ENCODE measurements around the gene TSHZ2.
"Not testable (repeated sequence)": the region's sequence is repeated elsewhere in the genome, so short reads cannot be mapped to it uniquely, and the experiment has no call there.

Gene TSHZ2

DNA sequence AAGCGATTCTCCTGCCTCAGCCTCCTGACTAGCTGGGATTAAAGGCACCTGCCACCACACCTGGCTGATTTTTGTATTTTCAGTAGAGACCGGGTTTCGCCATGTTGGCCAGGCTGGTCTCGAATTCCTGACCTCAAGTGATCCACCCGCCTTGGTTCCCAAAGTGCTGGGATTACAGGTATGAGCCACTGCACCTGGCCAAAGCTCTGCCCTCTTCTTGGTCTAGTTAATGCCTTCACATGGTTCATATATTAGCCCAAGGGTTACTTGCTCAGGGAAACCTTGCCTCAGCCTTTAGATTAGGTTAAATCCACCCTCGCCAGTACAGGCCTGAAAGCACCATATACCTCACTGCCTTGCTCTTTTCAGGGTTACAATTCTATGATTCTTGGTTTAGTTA lies 26.1 kb downstream of the TSHZ2 start:
- no peak for DNase-seq

GRCh38 chr20:52999040-52999439 lies 26.9 kb downstream of the TSHZ2 start:
- no peak for DNase-seq

GRCh38 chr20:53001498-53002301 lies 29.5 kb downstream of the TSHZ2 start:
- DNase-seq: no peak

GRCh38 chr20:53002786-53003185 lies 30.6 kb downstream of the TSHZ2 start:
- no peak for DNase-seq

DNA sequence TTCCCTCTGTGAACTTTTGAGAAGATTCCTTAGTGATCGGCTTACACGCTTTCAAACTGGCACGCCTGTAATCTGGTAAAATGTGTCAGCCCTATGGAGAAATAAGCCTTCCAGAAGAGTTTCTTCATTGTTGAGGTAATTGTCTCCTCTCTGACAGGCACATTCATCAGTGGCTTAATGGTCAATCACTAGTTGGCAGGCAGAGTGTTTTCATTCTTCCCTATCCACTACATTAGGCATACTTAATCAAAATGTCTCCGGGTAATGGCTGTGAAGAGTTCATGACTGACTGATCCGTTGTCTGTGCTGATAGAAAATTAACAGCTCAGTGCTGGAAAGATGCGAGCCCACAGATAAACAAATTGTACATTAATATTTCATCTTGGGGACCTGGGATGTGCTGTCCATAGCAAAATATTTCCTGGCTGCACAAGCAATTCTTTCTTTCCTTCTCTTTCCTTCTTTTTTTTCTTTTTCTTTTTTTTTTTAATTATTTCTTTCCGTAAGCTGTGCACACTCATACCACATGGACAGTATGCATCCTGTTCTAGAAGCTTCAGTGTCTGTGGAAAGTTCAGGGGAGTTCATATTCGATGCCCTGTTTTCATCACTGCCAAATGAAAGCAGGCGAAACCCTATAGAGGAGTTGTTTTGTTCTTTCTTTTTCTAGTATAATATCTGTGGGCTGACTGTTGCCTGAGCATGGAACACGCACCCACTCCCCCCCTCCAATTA lies 31.4 kb downstream of the TSHZ2 start:
- no peak for DNase-seq

- DNase-seq: no peak
Measured at GRCh38 chr20:53004267-53004813, 32.2 kb downstream of the TSHZ2 start.

- DNase-seq: no peak
Measured at GRCh38 chr20:53009979-53010735, 38.0 kb downstream of the TSHZ2 start.

- DNase-seq: no peak
Measured at GRCh38 chr20:53011640-53012039, 39.5 kb downstream of the TSHZ2 start.

DNA sequence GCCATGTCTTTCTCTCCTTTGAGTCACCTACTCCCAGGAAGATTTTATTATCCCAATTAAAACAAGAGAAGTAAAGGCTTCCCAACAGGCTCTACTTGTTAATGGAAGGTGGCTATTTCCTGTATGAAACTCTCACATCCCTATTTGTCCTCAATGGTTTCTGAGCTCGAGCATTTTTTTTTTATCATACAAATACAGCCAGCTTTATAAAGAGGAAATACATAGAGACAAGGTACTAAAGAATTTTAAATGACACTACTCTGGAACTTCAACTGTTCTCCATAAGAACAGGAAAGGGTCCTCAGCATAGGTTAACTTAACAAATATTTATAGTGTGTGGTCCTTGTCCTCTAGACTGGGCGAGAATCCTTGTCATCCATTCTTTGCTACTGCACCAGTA lies 41.0 kb downstream of the TSHZ2 start:
- no peak for DNase-seq

- DNase-seq: no peak
Measured at GRCh38 chr20:53013847-53014246, 41.7 kb downstream of the TSHZ2 start.

DNA sequence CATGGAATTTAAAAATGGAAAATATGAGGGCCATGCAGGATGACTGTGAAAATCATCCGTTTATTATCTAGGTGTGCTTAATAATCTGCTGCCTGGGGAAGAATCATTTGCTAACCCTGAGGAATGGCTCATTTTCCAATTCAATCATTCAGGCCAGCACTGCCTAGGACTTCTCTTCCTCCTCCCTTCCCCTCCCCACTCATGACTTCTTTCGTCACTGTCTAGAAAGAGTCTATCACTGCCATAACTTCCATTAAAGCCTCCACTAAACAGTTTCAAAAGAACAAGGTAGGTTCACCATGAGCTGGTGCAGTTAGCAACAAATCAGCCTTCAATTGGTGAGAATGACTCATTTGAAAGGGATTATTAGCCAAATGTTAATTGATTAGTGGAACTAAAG lies 43.9 kb downstream of the TSHZ2 start:
- DNase-seq: no peak

GRCh38 chr20:53016534-53017042 lies 44.4 kb downstream of the TSHZ2 start:
- no peak for DNase-seq

- DNase-seq: no peak
Measured at GRCh38 chr20:53017206-53017605, 45.0 kb downstream of the TSHZ2 start.

DNA sequence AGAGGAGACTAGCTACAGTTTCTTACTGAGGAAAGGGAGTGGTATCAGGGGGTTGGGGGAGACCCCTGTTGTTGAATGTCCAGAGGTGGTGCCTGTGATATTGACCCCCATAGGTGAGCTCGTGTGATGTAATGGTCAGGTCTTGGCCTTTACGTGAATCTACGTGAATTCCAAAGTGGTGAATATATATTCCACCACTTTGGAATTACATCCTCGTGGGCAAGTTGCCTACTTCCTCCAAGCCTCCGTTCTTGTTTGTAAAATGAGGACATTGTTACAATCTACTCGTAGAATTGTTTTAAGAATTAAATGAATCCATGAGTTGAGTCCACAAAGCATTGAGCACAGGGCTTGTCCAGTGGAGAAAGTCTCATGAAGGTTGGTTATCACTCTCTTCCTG lies 47.3 kb downstream of the TSHZ2 start:
- DNase-seq: no peak

- no peak for DNase-seq
Measured at GRCh38 chr20:53020376-53020775, 48.2 kb downstream of the TSHZ2 start.

DNA sequence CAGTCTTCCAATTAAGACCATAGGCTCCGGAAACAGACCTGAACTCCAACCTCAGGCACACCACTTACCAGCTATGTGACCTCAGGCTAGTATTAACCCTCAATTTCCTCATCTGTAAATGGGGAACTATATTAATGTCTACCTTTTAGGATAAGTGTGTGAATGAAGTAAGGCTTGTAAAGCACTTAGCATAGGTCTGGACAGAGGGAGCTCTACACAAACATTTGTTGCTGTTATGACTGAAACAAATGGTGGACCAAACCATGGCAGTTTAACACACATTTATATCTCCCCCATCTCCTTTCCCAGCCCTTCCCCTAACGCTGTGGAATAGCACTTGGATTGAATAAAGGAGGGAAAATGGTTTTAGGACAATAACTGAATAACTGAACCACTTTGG lies 48.7 kb downstream of the TSHZ2 start:
- no peak for DNase-seq

- no peak for DNase-seq
Measured at GRCh38 chr20:53021934-53022333, 49.8 kb downstream of the TSHZ2 start.

DNA sequence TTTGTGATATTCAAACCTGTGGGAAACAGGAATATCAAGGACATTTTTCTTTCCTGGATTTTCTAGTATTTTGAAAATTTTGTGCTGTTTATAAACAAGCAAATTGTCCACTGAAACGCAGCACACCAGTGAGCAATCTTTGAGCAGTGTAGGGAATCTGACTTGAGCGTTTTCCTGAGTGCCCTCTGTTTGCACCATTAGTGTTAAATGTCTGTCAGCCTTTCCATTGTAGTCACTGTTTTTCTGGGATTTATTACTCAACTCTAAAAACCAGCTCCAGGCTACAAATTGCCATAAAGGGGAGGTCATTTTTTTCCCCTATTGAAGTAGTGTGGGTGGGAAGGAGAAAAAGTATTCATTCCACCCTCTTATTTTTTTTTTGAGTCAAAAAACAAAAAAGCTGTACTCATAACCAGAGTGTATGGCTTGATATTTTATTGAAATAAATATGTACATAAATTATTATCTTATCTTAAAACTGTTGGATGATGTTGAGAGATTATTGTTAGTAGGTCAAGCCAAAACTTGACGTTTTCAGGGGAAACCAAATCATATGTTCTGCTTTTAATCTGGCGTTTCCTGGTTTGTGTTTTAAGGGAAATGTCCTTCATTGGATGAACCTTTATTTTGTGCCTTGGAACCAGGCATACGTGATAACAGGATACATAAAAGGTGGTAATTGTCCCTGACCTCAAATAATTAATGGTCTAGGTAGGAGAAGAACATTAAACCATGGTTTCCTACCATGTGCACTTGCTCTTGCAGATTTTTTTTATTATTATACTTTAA lies 51.8 kb downstream of the TSHZ2 start:
- no peak for DNase-seq

GRCh38 chr20:53024653-53025052 lies 52.5 kb downstream of the TSHZ2 start:
- DNase-seq: not testable (repeated sequence)

DNA sequence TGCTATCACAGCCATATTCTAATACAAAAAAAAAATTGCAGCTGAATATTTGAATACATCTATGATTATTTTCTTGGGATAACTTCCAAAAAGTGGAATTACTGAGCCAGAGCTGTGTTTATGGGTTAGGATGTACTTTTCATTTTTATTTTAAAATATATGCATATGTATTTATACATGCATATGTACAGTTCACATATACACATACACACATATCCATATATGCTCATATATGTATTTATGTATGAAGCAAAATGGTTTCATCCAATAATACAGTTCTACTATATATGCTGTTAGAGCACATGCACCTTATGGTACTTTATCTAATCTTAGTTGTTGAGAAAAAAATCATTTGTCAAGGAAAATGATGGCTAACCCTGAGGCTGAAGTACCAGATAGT lies 54.9 kb downstream of the TSHZ2 start:
- DNase-seq: no peak

DNA sequence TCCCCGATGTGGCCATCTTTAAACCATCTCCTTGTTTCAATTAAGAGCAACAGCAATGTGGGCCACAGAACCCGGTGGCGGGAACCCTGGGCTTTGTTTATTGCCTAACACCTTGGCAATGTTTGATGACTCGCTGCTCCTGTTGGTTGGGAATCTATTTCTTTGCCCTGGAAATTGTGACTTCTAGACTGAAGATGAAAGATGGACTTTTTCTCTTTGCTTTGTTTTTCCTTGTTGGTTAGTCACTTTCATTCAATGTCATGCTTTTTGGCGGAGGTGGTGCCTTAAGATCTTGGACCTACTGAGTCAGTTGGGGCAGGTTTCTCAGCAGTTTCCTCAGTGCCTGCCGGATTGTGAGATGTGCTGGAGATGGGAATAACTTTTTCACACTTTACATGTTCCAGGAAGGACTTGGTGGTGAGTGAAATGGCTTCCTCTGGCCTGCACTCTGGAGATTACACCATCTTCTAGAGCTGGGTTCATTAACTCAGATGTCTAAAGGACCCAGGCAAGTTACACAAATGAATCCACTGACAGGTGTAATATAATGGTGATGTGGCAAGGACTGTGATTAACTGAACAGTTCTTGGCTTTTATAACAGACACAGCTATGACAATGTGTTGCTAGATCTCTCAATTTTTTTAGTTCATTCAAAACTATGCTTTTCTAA lies 56.3 kb downstream of the TSHZ2 start:
- no peak for DNase-seq

- no peak for DNase-seq
Measured at GRCh38 chr20:53030061-53030460, 57.9 kb downstream of the TSHZ2 start.
